B cell (primary cell): ENCODE results near the gene GCNT2. TPM values are rescaled to one million over a fixed set of nuclear protein-coding genes. Genes with fewer than 3 reads are reported as not detected.
"Not testable (repeated sequence)": the region's sequence is repeated elsewhere in the genome, so short reads cannot be mapped to it uniquely, and the experiment has no call there.

Experiments
- ATAC-seq: fragments of 200-7000 bp; cut with Tn5 transposase; one replicate; pipeline ENCODE4 v1.10.0; 2021; ENCODE audit warnings: low read depth, mild to moderate bottlenecking, moderate number of reproducible peaks, moderate library complexity
- CTCF ChIA-PET: fragments of 350-600 bp; sonication (Branson Sonifier 250); formaldehyde crosslinking; loops from one replicate; lab custom pipeline; 2021; ENCODE audit warnings: antibody characterized with exemption, inconsistent platforms; lab: Charles Lee
- POLR2A ChIA-PET: fragments of 350-600 bp; sonication (Branson Sonifier 250); formaldehyde crosslinking; loops from one replicate; lab custom pipeline; 2021; ENCODE audit warnings: antibody characterized with exemption; lab: Charles Lee
- DNase-seq: peaks from one replicate; pipeline ENCODE4 v3.0.0; 2013
- H2AFZ ChIP-seq: 2 replicates; pipeline ENCODE4 v1.6.1; 2012; ENCODE audit warnings: mild to moderate bottlenecking, low read depth, low read length; ENCODE audit not compliant: insufficient read depth, poor library complexity, severe bottlenecking
- H3K27ac ChIP-seq, 2 donors: 1 replicate in 1 of 2; 2 replicates in 1 of 2; pipeline ENCODE4 v1.5.1; 2012 to 2013; ENCODE audit warnings: low read length in 2 of 2, mild to moderate bottlenecking in 2 of 2, moderate library complexity in 1 of 2
- H3K27me3 ChIP-seq, 4 experiments: fragments of 200-600 bp in 1 of 4; sonication (generic) in 1 of 4; replicated peaks in 1 of 4; 1 replicate in 2 of 4; 2 replicates in 2 of 4; pipeline versions ENCODE4 v1.6.1 to v1.7.0; 2013 to 2016; ENCODE audit warnings: low read length in 3 of 4, mild to moderate bottlenecking in 2 of 4, mixed read lengths in 1 of 4, moderate library complexity in 1 of 4; ENCODE audit not compliant: insufficient read depth in 4 of 4, control insufficient read depth in 3 of 4; ENCODE audit errors: control extremely low read depth in 1 of 4
- H3K36me3 ChIP-seq, 2 experiments: replicated peaks in 1 of 2; 1 replicate in 1 of 2; 2 replicates in 1 of 2; pipeline versions ENCODE4 v1.6.1 to v1.7.1; 2013; ENCODE audit warnings: low read length in 1 of 2; ENCODE audit not compliant: insufficient read depth in 2 of 2, control insufficient read depth in 1 of 2; ENCODE audit errors: control extremely low read depth in 1 of 2, extremely low read depth in 1 of 2
- H3K4me1 ChIP-seq, 2 donors: fragments of 200-600 bp in 1 of 2; sonication (generic) in 1 of 2; 1 replicate in 1 of 2; 2 replicates in 1 of 2; pipeline versions ENCODE4 v1.5.1 to v1.6.1; 2013 to 2017; ENCODE audit warnings: low read length in 2 of 2; ENCODE audit not compliant: control insufficient read depth in 2 of 2, insufficient read depth in 2 of 2
- H3K4me2 ChIP-seq: replicated peaks from 2 replicates; pipeline ENCODE3; 2012; ENCODE audit warnings: mild to moderate bottlenecking, low read depth, low read length; ENCODE audit not compliant: poor library complexity, severe bottlenecking
- H3K4me3 ChIP-seq, 5 experiments: fragments of 200-600 bp in 1 of 5; sonication (generic) in 1 of 5; 1 replicate in 3 of 5; 2 replicates in 2 of 5; pipeline versions ENCODE4 v1.5.1 to v1.7.0; 2011 to 2016; ENCODE audit warnings: low read length in 4 of 5, mild to moderate bottlenecking in 4 of 5, low read depth in 2 of 5, control low read depth in 1 of 5, moderate library complexity in 1 of 5; ENCODE audit not compliant: insufficient read depth in 1 of 5; ENCODE audit errors: control extremely low read depth in 1 of 5, extremely low read depth in 1 of 5
- H3K79me2 ChIP-seq: fragments of 200-600 bp; sonication (generic); one replicate; pipeline ENCODE4 v1.6.0; 2016; ENCODE audit warnings: low read length; ENCODE audit not compliant: control insufficient read depth, insufficient read depth
- H3K9ac ChIP-seq: fragments of 200-600 bp; sonication (generic); 2 replicates; pipeline ENCODE4 v1.6.1; 2017; ENCODE audit warnings: mild to moderate bottlenecking, low read length, moderate library complexity
- H3K9me3 ChIP-seq, 3 donors: one replicate each; pipeline versions ENCODE4 v1.6.1 to v1.7.1; 2013; ENCODE audit warnings: low read length in 2 of 3; ENCODE audit not compliant: control insufficient read depth in 2 of 3, insufficient read depth in 1 of 3; ENCODE audit errors: control extremely low read depth in 1 of 3
- H4K20me1 ChIP-seq: 2 replicates; pipeline ENCODE4 v1.6.0; 2012; ENCODE audit warnings: mild to moderate bottlenecking, low read length; ENCODE audit not compliant: insufficient read depth, control insufficient read depth, poor library complexity, severe bottlenecking
- H3K27ac Mint-ChIP-seq: one replicate; pipeline ENCODE4 v1.8.0; 2021; ENCODE audit warnings: mixed read lengths
- H3K27me3 Mint-ChIP-seq: one replicate; pipeline ENCODE4 v1.8.0; 2021; ENCODE audit warnings: mixed read lengths
- H3K4me1 Mint-ChIP-seq: one replicate; pipeline ENCODE4 v1.8.0; 2021; ENCODE audit warnings: mixed read lengths
- H3K4me3 Mint-ChIP-seq: one replicate; pipeline ENCODE4 v1.8.0; 2021; ENCODE audit warnings: mixed read lengths
- H3K9me3 Mint-ChIP-seq: one replicate; pipeline ENCODE4 v1.8.0; 2022; ENCODE audit warnings: mixed read lengths; ENCODE audit not compliant: insufficient read depth
- EZH2 ChIP-seq: IDR thresholded peaks from 2 replicates; pipeline ENCODE4 v1.6.1; 2012; ENCODE audit warnings: borderline replicate concordance, low read depth, mild to moderate bottlenecking, moderate library complexity, low read length; ENCODE audit not compliant: insufficient read depth, poor library complexity, severe bottlenecking
- WGBS: methylation state at CpG from one replicate; pipeline ENCODE4 v1.1.5; 2013; ENCODE audit warnings: missing lambda C conversion rate; ENCODE audit not compliant: insufficient coverage; 5-methylcytosine and 5-hydroxymethylcytosine counted together
- intact Hi-C: fragments of 100-400 bp; cut with micrococcal nuclease; formaldehyde crosslinking; loops from one replicate; pipeline ENCODE4 v1.10.0; 2022
- polyA plus RNA-seq: library from polyadenylated mRNA; depleted of rRNA; stranded (reverse); fragments of >200 nt; gene quantifications from 2 replicates; pipeline ENCODE4 v1.2.3, GENCODE V29; 2012
- total RNA-seq, 2 donors: library from RNA; stranded (reverse); fragments of 120-200 nt in 1 of 2; gene quantifications; 1 replicate in 1 of 2; 2 replicates in 1 of 2; pipeline versions ENCODE4 v1.2.3 to v1.2.4, GENCODE V29; 2013 to 2022
- TF ChIP-seq, protein P1 (sequence below): fragments of 200-600 bp; IDR thresholded peaks from one replicate; pipeline ENCODE4 v1.8.0; 2022; ENCODE audit warnings: antibody characterized with exemption, mild to moderate bottlenecking

Gene GCNT2
- total and polyA plus RNA-seq, 2 donors (not counting 1 experiment from before 2014, with no cell fraction given): 6.8 to 32.1 TPM

DNA sequence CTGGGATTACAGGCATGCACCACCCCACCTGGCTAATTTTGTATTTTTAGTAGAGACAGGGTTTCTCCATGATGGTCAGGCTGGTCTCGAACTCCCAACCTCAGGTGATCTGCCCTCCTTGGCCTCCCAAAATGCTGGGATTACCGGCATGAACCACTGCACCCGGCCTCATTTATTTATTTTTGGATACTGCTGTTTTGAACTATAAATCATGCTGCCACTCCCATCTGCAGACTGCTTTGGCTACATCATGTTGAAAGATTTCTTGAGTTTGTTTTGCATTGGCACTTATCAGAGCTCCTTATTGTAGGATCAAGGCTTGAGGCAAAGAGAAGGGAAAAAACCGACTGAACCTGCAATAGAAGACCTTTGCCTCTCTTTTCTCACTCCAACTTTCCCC lies 60.3 kb downstream of the GCNT2 start:
- POLR2A ChIA-PET: not testable (repeated sequence)
- peaks cover 16% of the 10 kb centered on the region for H4K20me1 ChIP-seq

DNA sequence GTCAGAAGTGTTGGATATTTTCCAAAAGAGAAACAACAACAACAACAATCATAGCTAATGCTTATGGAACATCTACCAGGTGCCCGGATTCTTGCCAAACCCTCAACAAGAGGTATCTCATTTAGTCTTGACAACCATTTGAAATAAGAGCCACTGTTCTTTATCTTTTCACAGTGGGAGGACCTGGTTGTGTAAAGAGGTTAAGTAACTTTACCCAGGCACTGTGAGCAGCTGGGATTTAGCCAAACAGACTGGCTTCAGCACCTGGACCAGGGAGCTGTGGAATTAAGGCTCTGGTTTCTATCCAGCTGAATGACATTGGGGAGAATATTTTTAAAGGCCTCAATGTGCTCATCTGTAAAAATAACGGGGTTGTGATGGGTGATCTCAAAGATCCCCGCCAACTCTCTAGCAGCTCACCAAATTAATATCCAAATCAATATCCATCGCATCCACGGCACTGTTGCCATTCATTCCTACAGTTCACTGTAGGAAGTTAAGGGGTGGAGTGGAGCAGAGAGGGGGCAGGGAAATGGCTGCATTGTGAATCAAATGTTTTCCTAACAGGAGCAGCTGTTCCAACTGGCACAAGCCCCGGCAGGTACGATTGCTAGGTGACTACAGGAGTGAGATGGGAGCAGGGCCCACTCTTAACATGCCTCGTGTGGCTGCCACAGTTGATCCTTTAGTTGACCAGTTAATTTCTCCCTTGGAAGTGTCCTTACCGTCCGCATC lies 61.8 kb downstream of the GCNT2 start:
- Histone ChIP-seq H4K20me1 (peaks cover 18% of the 10 kb centered on the region), H3K36me3 (no peaks in the 10 kb centered on the region), H3K9ac (no peak overlapping the region), H3K4me3 (no peak overlapping the region), H3K27me3 (no peaks in the 10 kb centered on the region), H3K4me1 (peaks cover 6 to 10% of the 10 kb centered on the region in 2 donors), H2AFZ (no peak overlapping the region), H3K27ac (no peak overlapping the region), H3K79me2 (peaks cover 20% of the 10 kb centered on the region), H3K9me3 (no peaks in the 10 kb centered on the region), H3K4me2 (no peak overlapping the region)
- Mint-ChIP-seq H3K27ac (no peak overlapping the region), H3K4me3 (no peak overlapping the region), H3K4me1 (peaks cover 22% of the 10 kb centered on the region), H3K27me3 (no peaks in the 10 kb centered on the region), H3K9me3 (no peaks in the 10 kb centered on the region)
- no peak for DNase-seq
- ChIA-PET CTCF (interaction anchor here (1.1 kb wide), 1 partner anchor 11 kb away, joined by 3 read pairs; no protein-coding TSS in a partner anchor), POLR2A (no interaction called here)
- 99% methylated on average over 5 of the region's 10 CpGs for WGBS
- no peak for ATAC-seq
- intact Hi-C loops: no loop called here
- TF ChIP-seq, protein P1, sequence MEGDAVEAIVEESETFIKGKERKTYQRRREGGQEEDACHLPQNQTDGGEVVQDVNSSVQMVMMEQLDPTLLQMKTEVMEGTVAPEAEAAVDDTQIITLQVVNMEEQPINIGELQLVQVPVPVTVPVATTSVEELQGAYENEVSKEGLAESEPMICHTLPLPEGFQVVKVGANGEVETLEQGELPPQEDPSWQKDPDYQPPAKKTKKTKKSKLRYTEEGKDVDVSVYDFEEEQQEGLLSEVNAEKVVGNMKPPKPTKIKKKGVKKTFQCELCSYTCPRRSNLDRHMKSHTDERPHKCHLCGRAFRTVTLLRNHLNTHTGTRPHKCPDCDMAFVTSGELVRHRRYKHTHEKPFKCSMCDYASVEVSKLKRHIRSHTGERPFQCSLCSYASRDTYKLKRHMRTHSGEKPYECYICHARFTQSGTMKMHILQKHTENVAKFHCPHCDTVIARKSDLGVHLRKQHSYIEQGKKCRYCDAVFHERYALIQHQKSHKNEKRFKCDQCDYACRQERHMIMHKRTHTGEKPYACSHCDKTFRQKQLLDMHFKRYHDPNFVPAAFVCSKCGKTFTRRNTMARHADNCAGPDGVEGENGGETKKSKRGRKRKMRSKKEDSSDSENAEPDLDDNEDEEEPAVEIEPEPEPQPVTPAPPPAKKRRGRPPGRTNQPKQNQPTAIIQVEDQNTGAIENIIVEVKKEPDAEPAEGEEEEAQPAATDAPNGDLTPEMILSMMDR: no peak
- no peak for TF ChIP-seq EZH2

More for the DNA sequence above, 60.3 kb downstream of the GCNT2 start:
- H3K27ac ChIP-seq, H3K9me3 Mint-ChIP-seq, DNase-seq, H3K27me3 ChIP-seq, CTCF ChIA-PET, H2AFZ ChIP-seq, H3K4me1 ChIP-seq, H3K4me3 ChIP-seq, H3K4me3 Mint-ChIP-seq, H3K36me3 ChIP-seq, H3K4me2 ChIP-seq, intact Hi-C loops, H3K9me3 ChIP-seq, H3K9ac ChIP-seq, H3K27ac Mint-ChIP-seq, H3K27me3 Mint-ChIP-seq, ATAC-seq: not testable (repeated sequence)
- no CpG with 5 or more reads among the region's 4 CpGs for WGBS
- peaks cover 12% of the 10 kb centered on the region for H3K79me2 ChIP-seq
- peaks cover 22% of the 10 kb centered on the region for H3K4me1 Mint-ChIP-seq
